GM12875 (cell line): ENCODE data around the gene CFAP206.

Experiments
- H3K4me3 ChIP-seq: one replicate; pipeline ENCODE4 v1.5.1; 2011; ENCODE audit warnings: low read depth, low read length, control low read depth
- TF ChIP-seq, protein P1 (sequence below): IDR thresholded peaks from 2 replicates; pipeline ENCODE4 v1.5.1; 2011; ENCODE audit warnings: low read depth, mild to moderate bottlenecking, control low read depth, inconsistent platforms, low read length, moderate library complexity, borderline replicate concordance; ENCODE audit not compliant: insufficient read depth

Gene CFAP206

DNA sequence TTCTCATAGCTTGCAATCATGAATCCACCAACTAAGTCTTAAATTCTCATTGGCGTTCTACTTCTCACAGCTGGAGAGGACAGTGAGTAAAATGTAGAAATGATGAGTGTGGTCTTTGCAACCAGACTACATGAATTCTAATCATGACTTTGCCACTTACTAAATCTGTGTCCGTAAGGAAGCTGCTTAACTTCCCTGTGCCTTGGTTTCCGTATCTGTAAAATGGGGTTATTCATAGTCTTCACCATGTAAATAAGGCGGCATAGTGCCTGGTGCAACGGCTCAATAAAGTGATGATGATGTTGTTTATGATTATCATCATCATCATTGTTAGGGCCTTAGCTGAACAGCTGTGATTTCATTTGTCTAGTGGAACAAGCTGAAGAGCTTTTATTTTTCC, 12.6 kb downstream of the CFAP206 start:
- H3K4me3 ChIP-seq, result no peak overlapping the region
- TF ChIP-seq, protein P1, sequence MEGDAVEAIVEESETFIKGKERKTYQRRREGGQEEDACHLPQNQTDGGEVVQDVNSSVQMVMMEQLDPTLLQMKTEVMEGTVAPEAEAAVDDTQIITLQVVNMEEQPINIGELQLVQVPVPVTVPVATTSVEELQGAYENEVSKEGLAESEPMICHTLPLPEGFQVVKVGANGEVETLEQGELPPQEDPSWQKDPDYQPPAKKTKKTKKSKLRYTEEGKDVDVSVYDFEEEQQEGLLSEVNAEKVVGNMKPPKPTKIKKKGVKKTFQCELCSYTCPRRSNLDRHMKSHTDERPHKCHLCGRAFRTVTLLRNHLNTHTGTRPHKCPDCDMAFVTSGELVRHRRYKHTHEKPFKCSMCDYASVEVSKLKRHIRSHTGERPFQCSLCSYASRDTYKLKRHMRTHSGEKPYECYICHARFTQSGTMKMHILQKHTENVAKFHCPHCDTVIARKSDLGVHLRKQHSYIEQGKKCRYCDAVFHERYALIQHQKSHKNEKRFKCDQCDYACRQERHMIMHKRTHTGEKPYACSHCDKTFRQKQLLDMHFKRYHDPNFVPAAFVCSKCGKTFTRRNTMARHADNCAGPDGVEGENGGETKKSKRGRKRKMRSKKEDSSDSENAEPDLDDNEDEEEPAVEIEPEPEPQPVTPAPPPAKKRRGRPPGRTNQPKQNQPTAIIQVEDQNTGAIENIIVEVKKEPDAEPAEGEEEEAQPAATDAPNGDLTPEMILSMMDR, result no peak

DNA sequence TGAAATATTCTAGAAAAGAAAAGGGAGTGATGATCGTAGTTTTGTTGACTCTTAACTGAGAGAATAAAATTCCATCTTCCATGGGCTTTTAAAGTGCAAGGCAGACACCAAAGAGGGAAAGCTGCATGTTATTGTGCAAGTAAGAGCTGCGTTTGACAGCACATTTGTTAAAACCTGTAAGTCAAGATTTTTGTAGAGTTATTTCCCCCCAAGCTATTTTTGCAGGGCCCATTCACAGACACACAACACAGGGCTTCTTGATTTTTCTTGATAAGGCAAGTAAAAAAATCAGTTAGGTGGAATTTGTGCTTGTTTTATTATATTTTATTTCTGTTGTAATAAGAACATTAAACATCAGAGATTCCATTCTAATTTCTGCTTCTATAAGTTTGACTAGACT, 13.8 kb downstream of the CFAP206 start:
- TF ChIP-seq, protein P1, result no peak
- no peak overlapping the region for H3K4me3 ChIP-seq

DNA sequence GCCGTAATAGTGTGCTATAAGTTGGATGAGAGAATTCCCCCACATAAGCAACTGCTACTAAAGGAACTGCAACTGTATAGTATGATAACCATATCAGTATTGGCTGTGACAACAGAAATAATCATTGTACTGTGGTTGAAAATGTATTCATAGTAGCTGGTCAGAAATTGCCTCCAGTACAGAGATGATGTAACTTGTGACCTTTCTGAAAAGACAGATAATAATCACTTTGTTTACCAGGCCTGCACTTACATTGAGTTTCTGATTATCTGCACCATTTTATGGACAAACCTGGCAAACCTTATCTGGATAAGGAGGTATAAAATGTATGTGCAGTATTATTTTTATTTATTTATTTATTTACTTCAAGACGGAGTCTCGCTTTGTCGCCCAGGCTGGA, 19.0 kb downstream of the CFAP206 start:
- no peak overlapping the region for H3K4me3 ChIP-seq
- TF ChIP-seq, protein P1, result no peak

DNA sequence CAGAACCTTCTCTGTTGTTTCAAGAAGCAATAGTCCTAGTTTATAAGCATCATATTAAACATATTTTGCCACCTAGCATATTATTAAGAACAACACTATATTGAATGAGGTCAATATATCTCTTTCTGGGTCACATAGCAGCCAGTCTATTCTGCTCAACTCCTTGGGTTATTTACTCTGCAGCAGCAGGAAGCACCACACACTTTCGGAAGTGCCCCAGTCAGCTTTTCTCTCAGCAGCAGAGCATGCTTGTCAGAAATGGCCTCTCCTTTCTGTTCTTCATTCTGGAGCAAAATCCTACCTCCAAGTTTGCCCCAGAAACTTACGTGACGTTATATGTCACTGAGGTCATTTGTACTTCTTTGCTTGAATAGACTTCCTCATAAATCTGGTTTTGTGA, 22.7 kb downstream of the CFAP206 start:
- TF ChIP-seq, protein P1, result no peak
- H3K4me3 ChIP-seq, result no peak overlapping the region

DNA sequence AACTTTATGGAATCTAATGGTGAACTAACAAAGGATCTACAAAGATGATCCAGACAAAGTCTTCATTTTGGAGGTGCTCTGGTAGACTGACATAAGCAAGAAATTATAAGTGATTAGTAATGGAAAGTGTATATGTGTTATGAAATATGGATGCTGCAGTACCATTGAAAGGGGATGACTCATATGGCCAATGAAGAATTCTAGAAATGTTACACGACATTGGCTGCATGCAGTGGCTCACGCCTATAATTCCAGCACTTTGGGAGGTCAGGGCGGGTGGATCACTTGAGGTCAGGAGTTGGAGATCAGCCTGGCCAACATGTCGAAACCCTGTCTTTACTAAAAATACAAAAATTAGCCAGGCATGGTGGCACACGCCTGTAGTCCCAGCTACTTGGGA, 23.5 kb downstream of the CFAP206 start:
- no peak overlapping the region for H3K4me3 ChIP-seq
- TF ChIP-seq, protein P1, result no peak

DNA sequence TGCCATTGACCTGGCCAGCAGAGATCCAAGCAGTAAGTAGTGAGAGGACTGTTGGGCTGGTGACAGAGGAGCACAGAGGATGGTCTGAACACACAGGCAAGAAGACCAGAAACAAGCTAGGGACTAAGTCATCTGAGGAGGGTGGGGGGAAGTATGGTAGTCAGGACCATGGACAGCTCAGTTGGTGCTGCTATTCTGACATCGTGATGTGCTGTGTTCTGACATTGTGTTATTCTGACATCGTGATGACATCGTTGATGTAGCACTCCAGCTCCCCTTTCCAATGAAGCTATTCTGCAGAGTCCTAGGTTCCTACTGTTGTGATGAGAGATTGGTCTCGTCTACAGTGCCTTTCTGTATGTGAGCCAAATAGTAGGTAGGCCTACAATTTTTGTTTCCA, 28.7 kb downstream of the CFAP206 start:
- TF ChIP-seq, protein P1, result no peak
- H3K4me3 ChIP-seq, result no peak overlapping the region

DNA sequence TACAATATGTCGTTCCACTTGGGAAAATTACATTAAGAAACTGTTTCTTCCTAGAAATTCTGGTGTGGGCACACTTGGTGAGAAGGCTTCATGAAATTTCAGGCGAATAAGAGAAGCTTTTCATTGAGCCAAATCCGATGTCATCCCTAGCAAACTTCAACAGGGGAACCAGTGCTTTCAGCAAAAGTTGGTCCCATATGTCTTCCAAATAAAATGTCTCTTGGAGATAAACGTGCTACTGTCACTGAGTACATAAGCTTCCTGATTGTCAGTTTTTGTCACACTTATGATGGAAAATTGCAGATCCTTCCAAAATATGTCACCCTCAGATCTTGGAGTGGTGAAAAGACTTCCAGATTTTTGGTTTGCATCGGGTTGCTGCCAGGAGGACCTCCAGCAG, 33.9 kb downstream of the CFAP206 start:
- TF ChIP-seq, protein P1, result no peak

More for the DNA sequence above, 33.9 kb downstream of the CFAP206 start:
- H3K4me3 ChIP-seq, result no peak overlapping the region
